GM19324 (cell line): Measurements from ENCODE around the gene CHD2.

Source experiments
- ATAC-seq: cut with Tn5 transposase; IDR thresholded peaks from one replicate; pipeline ENCODE4 v1.9.1; 2021; ENCODE audit warnings: mild to moderate bottlenecking, moderate library complexity; ENCODE audit not compliant: unreplicated experiment, low FRiP score

The CHD2 gene

GRCh38 chr15:93005133-93005532 is 105.0 kb downstream of the CHD2 start:
- ATAC-seq = no peak

DNA sequence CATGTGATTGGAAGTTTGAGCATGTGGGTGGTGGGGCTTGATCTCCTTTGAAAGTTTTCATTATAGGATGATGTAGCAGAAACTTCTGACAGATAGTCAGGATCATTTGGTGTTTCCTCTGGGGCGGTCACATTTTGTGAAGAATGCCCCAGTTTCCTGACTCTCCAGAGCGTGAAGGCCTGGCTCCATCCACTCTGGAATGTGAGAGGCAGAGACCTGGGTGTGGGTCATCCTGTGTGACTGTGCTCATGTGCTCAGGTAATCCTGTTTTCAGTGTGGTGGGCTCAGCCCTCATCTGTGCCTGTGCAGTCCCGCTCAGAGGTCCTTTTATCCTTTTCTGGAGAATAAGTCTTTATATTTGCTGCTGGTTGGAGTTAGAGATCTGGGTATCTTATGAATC is 107.9 kb downstream of the CHD2 start:
- ATAC-seq = no peak

- no peak for ATAC-seq
Observed at GRCh38 chr15:93012786-93013185, 112.7 kb downstream of the CHD2 start.

GRCh38 chr15:93017526-93017925 is 117.4 kb downstream of the CHD2 start:
- no peak for ATAC-seq

DNA sequence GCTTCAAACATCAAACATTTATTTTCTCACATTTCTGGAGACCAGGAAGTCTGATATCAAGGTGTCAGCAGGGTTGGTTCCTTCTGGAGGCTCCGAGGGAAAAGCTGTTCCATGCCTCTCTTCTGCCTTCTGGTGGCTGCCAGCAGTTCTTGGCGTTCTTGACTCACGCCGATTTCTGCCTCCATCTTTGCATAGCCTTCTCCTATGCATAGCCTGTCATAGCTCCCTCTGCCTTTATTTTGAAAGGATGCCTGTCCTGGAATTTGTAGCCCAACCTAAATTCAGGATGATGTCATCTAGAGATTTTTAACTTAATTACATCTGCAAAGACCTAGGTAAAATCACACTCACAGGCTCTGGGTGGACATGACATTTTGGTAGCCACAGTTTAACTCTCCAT is 118.5 kb downstream of the CHD2 start:
- ATAC-seq = no peak

- no peak for ATAC-seq
Observed at GRCh38 chr15:93019090-93019489, 119.0 kb downstream of the CHD2 start.

GRCh38 chr15:93019971-93020370 is 119.8 kb downstream of the CHD2 start:
- no peak for ATAC-seq

DNA sequence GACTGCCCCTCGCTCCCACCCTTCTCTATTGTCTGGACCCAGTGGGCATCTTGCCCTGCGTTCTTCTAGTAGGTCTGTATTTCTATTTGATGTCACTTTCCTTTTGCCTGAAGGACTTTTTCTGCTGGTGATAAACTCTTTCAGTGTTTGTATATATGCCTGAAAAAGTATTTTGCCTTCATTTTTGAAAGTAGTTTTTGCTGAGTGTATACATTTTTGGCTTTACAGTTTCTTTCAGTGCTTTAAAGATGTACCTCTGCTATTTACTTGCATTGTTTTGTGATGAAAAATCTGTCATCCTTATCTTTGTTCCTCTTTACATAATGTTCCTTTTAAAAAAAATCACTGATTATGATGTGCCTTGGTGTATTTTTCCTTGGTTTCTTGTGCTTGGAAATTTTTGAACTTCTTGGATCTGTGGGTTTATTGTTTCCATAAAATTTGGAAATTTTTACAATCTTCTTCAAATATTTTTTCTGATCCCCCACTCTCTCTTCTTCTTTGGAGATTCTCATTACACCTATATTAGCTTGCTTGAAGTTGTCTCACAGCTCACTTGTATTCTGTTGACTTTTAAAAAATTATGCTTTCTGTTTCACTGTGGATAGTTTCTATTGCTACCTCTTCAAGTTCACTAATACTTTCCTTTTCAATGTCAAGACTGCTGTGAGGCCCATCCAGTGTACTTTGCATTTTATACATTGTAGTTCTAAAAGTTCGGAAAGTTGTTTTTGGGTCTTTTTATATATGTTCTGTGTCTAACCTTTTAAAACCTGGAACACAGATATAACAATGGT is 121.0 kb downstream of the CHD2 start:
- ATAC-seq = peak; percentile 73

DNA sequence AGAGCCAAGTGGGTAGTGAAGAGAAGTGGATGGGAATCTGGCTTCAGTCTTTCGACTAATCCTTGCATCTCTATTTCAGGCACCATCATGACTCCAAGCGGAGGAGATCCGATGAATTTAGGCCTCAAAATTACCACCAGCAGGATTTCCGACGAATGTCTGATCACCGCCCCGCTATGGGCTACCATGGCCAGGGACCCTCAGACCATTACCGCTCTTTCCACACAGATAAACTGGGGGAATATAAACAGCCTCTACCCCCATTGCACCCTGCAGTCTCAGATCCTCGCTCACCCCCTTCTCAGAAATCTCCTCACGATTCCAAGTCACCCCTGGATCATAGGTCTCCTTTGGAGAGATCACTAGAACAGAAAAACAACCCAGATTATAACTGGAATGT is 124.2 kb downstream of the CHD2 start:
- no peak for ATAC-seq

DNA sequence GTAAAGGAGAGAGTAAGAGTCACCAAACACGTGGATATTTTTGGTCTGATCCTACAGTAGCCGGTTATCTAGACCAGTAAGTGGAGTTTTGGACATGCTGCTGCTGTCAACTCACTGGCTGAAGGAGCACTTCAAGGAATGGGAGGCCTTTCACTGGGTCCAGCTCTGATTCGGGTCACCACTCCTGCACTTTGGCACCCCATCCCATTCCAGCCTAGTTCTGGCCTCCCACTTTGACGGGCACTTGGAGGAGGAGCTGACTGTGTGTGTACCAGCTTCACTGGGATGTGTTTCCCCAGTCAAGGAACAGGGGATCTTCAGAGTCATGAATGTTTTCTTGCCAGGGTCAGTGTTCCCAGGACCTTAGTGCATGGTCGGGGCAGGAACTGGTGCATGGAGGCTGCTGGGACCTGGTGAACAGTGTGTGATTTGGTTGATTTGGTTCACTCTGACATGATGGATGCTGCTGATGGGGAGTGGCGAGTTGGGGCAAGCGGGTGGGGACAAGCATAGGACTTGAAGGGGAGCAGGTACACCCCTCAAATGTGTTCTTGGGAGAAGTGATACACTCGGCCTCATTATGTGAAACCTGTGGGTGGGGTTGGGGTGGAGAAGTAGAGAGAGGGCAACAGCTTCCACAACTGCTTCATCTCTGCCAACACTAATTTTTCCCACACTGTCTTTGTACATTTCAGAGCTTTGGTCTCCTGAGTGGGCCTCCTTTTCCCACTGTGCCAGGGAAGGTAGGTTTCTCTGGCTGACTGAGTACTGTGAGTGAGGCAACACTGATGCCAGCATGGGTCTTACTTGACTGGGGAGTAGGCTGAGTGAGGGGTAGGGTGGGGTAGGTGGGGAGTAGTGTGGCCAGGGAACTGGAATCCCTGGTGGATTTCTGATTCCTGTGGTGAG is 124.8 kb downstream of the CHD2 start:
- ATAC-seq = no peak

GRCh38 chr15:93025625-93025982 is 125.5 kb downstream of the CHD2 start:
- no peak for ATAC-seq

GRCh38 chr15:93026380-93026817 is 126.3 kb downstream of the CHD2 start:
- no peak for ATAC-seq

DNA sequence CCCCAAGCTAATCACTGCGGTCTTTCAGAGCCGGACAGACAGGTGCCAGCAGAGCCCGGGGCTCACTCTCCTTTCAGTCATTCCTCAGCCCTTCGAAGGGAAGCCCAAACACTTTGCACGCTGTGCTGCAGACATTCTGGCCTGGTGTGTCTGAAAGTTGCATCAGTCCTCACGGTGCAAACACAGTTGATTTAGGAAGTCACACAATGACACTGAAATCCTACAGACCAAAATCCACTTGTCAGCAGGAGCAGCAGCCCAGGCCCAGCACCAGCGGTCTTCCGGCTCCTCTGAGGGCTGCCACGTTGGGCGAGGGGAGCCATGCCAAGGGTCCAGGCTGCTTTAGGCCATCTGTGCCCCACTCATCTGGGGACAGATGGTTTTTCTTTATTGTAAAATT is 127.3 kb downstream of the CHD2 start:
- ATAC-seq = no peak

GRCh38 chr15:93028111-93028631 is 128.0 kb downstream of the CHD2 start:
- ATAC-seq = no peak

DNA sequence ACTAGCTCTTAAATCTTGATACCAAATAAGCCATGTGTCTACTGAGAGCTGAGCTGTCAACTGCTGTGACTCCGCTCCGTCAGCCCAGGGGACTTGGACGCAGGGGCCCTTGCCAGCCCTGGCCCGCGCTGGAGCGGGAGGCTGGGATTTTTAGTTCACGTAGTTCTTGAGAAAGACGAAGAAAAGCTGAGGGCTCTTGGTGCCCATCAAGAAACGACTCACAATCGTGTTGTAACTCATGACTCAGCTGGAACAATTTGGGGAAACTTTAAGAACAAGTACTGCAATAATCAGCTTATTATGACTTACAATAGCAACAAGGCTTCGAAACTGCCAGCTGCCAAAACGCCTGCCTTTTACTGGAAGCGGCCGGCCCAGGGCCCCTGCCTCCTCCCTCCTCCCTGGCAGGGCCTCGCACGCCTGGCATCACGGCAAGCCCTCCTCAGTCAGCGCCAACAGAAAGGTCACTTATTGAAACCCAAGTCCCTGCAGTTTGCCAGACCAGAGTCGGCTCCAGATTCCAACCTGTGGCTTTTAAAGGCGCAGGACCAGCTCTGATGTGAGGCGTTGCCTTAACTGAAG is 128.6 kb downstream of the CHD2 start:
- no peak for ATAC-seq

GRCh38 chr15:93029214-93029835 is 129.2 kb downstream of the CHD2 start:
- ATAC-seq = no peak

DNA sequence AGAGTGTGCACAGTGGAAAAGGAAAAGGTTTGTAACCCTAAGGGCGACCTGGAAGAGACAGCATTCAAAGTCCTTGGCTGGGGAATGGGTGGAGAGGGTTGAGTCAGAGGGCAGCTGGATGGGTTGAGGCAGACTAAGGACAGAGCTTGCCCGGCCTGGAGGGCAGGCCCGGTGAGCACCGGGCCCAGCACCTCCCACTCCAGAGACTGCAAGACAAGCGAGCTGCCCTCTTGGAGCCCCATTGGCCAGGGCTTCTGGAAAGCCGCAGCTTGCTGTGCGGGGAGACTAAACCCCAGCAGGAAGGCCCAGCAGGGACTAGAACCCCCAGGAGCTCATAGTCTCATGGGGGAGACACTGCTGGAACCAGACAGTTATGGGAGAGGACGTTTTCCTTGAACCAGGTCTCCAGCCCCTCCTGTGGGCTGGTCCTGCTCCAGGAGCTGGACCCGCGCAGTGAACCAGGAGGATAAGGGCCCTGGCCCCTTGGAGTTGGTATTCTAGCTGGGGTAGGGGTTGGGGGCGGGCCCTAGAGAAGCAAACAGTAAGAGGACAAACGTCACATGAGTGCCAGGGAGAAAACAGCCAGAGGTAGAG is 129.8 kb downstream of the CHD2 start:
- ATAC-seq = no peak

- peak; percentile 66 for ATAC-seq
Observed at GRCh38 chr15:93030430-93031102, 130.4 kb downstream of the CHD2 start.

- ATAC-seq = no peak
Observed at GRCh38 chr15:93031103-93031464, 131.0 kb downstream of the CHD2 start.
